GM21367 (cell line): Measurements from ENCODE around the gene YWHAE.
"Not testable (repeated sequence)": the region's sequence is repeated elsewhere in the genome, so short reads cannot be mapped to it uniquely, and the experiment has no call there.

Experiments used
- ATAC-seq: cut with Tn5 transposase; IDR thresholded peaks from one replicate; pipeline ENCODE4 v1.9.1; 2021; ENCODE audit not compliant: unreplicated experiment

The YWHAE gene

GRCh38 chr17:1331708-1332107, 68.3 kb downstream of the YWHAE start:
- no peak for ATAC-seq

DNA sequence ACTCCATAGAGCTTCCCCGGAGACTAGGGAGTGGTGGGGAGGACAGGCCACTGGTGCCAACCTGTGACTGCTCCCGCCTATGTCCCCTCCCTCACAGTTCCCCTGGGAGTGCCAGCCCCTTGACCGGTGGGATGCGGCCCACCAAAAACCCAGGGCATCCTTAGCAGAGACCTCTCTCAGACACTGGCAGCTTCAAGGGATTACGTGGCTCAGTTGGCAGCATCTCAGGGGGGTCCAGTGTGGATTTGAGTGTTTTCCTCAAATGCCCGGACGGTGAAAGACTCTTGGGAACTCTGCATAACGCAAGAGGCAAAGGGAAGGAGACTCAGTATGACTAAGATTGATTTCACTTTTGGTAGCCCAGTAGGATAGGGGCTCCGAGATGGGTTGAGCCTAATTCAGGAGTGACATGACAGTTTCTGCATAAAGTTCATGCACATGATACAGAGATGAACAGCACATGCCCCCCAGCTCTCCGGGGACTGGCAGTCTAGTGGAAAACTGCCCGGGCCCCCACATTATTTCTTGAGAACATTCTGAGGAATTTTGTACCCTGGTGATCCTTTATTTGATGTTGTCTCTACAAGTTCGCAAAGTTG, 70.2 kb downstream of the YWHAE start:
- ATAC-seq, result no peak

DNA sequence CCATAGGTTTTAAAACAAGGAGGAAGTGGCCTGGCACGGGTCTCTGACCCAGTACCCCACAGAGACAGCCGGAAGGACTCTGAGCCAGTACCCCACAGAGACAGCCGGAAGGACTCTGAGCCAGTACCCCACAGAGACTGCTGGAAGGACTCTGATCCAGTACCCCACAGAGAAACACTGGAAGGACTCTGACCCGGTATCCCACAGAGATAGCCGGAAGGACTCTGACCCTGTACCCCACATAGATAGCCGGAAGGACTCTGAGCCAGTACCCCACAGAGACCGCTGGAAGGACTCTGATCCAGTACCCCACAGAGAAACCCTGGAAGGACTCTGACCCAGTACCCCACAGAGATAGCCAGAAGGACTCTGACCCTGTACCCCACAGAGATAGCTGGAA, 71.6 kb downstream of the YWHAE start:
- ATAC-seq, result no peak

DNA sequence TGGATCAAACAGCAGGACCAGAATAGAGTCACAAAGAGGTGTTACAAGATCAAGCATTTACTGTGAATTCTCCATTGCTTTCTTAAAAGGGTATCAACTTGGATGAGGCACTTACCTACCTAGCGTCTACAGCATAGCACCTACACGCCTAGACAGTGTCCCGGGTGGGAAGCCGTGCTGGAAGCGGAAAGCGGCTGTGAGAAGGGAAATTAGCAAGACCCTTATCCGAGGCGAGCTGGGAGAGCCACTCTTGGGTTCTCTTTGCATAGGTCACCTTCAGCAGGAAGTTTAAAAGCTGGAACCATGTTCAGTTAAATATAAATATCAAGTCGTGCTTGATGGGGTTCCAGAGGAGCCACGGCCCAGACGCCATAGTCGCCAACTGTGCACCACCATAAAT, 74.3 kb downstream of the YWHAE start:
- ATAC-seq, result no peak

DNA sequence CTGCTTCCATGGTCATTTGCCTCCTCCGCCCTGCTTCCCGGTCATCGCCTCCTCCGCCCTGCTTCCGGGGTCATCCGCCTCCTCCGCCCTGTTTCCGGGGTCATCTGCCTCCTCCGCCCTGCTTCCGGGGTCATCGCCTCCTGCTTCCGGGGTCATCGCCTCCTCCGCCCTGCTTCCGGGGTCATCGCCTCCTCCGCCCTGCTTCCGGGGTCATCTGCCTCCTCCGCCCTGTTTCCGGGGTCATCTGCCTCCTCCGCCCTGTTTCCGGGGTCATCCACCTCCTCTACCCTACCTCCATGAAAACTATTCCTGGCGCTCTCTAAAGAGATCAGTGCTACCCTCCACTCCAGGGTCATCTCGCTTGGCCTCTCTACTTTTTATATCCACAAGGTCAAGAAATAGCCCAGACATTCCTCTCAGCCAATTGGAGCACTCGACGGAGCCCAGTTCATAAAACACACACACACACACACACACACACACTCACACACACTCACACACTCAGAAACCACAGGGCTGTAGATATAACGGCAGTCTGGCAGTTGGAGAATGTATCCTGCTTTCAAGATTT, 75.7 kb downstream of the YWHAE start:
- ATAC-seq, result no peak

GRCh38 chr17:1323336-1323735, 76.7 kb downstream of the YWHAE start:
- ATAC-seq, result no peak

DNA sequence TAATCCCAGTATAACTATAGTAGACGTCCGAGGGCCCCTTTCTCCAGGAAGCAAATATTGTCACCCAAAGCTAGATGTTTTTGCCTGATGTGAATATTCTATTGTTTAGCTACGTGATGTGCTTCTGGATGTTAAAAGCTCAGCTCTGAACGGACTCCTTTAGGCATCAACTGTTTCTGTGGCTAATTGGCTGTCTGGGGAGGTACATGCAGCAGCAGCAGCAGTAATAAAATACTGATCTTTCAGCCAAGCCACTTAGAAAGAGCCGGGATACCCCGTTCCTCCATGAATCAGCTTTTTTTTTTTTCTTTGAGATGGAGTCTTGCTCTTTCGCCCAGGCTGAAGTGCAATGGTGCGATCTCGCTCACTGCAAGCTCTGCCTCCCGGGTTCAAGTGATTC, 77.5 kb downstream of the YWHAE start:
- ATAC-seq, result no peak

- no peak for ATAC-seq
Observed at GRCh38 chr17:1322014-1322428, 78.0 kb downstream of the YWHAE start.

GRCh38 chr17:1315891-1316403, 84.1 kb downstream of the YWHAE start:
- no peak for ATAC-seq

GRCh38 chr17:1315409-1315808, 84.6 kb downstream of the YWHAE start:
- ATAC-seq, result no peak

DNA sequence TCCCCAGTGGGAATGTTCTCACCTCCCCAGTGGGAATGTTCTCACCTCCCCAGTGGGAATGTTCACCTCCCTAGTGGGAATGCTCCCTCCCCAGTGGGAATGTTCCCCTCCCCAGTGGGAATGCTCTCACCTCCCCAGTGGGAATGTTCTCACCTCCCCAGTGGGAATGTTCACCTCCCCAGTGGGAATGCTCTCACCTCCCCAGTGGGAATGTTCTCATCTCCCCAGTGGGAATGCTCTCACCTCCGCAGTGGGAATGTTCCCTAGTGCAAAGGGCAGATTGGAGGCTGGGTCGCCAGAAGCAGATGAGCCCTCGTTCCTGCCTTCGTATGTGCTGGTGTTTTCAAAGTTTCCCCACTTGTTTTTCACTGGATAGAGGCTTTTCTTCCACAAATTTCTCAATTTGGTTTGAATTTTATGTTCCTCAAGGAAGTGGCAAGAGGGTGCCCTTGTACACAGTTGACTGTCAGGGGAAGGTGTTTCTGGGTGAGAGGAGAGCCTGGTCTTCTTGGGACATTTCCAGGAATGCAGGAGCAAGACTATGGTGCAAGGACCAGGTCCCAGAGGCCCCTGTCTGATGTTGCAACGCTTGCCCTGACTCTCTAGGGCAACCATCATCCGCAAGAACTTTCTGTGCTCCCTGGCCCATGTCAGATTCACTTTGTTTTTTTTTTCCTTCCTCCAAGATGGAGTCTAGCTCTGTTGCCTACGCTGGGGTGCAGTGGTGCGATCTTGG, 86.6 kb downstream of the YWHAE start:
- ATAC-seq, result no peak

DNA sequence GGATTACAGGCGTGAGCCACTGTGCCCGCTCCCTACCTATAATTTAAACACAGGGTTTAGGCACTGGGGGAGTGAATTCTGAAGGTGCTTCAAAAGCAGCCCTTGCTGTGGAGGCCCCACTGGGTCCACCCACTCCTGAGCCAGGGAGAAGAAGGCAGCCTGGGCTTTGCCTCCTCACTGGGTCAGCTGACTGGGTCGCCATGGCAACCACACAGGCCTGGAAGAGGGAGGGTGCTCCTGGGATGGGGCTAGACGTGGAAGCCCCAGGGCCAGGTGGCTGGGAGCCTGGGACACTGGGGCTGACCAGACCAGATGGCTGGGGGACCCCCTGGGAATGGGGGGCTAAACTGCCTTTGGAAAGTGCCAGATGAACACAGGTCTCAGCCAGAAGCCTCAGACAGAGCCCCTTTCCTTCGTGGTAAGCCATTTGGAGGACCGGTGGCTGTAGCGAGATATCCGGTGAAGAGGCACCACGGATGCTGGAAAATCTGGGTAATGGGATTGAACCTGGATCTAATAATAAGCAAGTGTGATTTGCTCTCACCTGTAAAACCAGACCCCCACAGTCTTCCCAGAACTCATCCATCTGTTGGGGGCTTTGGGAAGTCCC, 87.7 kb downstream of the YWHAE start:
- no peak for ATAC-seq

GRCh38 chr17:1307829-1308228, 92.2 kb downstream of the YWHAE start:
- ATAC-seq, result not testable (repeated sequence)

DNA sequence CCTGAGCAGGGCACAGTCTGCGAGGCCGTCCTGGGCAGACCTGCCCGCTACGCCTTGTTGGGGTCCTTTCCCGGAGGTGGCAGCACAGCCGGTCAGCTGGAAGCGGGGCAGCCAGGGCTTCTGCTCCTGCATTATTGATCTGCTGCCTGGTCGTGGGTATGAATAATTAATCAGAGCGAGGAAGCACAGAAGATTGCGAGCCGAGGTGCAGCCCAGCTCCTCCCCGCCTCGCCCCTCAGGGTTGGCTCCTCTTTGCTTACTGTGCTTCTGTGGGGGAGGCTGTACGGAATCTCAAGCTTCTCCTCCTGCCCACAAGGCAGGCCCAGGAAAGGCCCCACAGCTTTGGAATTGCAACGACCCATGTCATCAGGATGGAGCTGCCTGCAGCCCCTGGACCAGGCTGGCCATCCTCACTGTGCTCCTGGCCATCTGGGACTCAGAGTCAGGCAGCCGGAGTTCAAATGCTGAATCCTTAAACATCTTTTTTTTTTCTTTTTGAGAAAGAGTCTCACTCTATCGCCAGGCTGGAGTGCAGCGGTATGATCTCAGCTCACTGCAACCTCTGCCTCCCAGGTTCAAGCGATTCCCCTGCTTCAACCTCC, 95.0 kb downstream of the YWHAE start:
- ATAC-seq, result no peak

- ATAC-seq, result no peak
Observed at GRCh38 chr17:1304522-1304921, 95.5 kb downstream of the YWHAE start.

- no peak for ATAC-seq
Observed at GRCh38 chr17:1302761-1303160, 97.3 kb downstream of the YWHAE start.

DNA sequence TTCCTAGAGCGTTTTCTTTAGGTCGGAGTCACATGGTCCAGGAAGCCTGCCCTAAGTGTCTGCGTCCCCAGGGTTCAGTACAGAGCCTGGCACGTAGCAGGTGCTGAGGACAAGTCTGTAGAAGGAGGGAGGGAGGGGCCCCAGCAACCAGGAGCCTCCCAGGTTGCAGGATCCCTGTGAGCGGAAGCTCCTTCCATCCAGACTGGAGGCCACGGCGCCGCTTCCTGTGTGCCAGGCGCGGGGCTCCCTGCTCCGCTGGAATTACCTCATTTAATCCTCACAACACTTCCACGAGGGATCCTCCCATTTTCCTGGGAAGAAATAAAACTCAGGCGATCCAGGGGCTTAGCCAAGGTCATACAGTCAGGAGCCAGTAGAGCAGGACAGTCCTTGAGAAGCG, 98.5 kb downstream of the YWHAE start:
- ATAC-seq, result no peak

- ATAC-seq, result no peak
Observed at GRCh38 chr17:1300371-1300905, 99.6 kb downstream of the YWHAE start.

GRCh38 chr17:1299552-1300370, 100.3 kb downstream of the YWHAE start:
- no peak for ATAC-seq

DNA sequence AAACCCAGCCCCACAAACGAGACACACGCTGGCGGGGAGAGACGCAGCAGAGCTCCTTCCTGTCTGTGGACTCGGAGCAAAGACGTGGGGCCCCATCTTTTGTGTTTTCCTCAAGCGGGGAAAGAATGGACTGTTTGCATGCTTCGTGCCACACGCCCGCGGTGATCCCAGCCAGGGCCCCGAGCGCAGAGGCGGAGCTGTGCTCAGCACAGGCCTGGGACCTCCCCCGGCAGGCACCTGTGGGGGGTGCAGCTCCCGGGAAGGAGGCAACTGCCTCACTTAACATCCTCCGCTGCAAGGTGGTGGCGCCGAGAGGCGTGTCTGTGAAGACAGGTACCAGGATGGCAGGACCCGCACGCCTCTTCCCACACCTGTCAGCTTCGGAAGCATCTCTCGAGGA, 101.4 kb downstream of the YWHAE start:
- no peak for ATAC-seq
